PC-3 (cell line): Measurements from ENCODE around the gene TEX9.
"Not testable (repeated sequence)": the region's sequence is repeated elsewhere in the genome, so short reads cannot be mapped to it uniquely, and the experiment has no call there.

Experiments
- CTCF ChIP-seq: fragments of 300-600 bp; sonication (generic); conservative IDR thresholded peaks from 2 replicates; pipeline ENCODE4 v1.5.1; 2017; ENCODE audit warnings: antibody characterized with exemption, low read depth, mild to moderate bottlenecking, low read length
- EZH2phosphoT487 ChIP-seq: fragments of 300-600 bp; sonication (generic); IDR thresholded peaks from 2 replicates; pipeline ENCODE4 v1.6.1; 2018; ENCODE audit warnings: mild to moderate bottlenecking, antibody characterized with exemption, low read length, borderline replicate concordance

DNA sequence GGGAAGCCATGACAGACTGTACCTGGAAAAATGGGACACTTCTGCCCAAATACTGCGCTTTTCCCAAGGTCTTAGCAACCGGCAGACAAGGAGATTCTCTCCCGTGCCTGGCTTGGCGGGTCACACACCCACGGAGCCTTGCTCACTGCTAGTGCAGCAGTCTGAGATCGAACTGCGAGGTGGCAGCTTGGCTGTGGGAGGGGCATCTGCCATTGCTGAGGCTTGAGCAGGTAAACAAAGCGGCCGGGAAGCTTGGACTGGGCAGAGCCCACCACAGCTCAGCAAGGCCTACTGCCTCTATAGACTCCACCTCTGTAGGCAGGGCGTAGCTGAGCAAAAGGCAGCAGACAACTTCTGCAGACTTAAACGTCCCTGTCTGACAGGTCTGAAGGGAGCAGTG, 34.0 kb downstream of the TEX9 start:
- not testable (repeated sequence) for TF ChIP-seq CTCF, EZH2phosphoT487
